SH-SY5Y (cell line): Measurements from ENCODE around the gene RCAN1.

Source experiments
- GATA2 ChIP-seq: IDR thresholded peaks from 2 replicates; pipeline ENCODE4 v1.6.1; 2011; ENCODE audit warnings: mild to moderate bottlenecking, low read depth, low read length
- GATA3 ChIP-seq: IDR thresholded peaks from 2 replicates; pipeline ENCODE4 v1.6.1; 2011; ENCODE audit warnings: low read depth, mild to moderate bottlenecking, low read length, moderate library complexity

Gene RCAN1

DNA sequence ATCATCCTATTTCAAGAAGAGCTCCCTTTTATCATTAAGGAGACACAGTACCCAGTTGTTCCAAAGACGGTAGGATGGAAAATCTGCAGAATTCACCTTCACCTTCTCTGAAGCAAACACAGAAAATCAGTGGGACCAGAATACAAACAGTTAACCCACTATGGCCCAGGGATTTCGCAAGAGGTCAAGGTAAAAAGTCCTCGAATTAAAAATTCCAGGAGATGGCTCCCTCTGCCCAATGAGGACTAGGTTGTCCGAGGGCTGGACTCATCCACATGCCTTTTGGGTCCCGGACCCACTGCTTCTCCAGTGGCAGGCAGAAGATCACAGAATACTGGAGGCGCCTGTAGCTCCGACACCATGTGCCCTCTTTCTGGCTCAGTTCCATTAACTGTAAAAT lies 42.9 kb downstream of the RCAN1 start:
- TF ChIP-seq GATA2: no peak
- TF ChIP-seq GATA3: no peak

DNA sequence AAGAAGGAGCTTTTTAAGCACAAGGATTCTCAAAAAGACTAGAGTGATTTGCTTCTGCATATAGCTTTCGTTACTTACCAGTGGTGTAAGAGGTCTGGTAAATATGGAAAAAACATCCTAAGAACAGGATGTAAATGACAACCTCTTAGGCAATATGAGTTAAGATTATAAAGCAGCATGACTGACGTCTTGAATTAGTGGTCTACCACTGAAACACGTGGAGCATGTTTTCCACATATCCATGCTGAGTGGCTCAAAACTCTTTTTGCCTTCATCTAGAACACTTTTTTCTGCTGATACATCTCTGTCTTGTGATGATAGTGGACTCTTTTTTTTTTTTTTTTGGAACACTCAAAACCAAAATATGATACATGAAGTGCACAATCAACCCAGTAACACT lies 44.6 kb downstream of the RCAN1 start:
- TF ChIP-seq GATA2: no peak

DNA sequence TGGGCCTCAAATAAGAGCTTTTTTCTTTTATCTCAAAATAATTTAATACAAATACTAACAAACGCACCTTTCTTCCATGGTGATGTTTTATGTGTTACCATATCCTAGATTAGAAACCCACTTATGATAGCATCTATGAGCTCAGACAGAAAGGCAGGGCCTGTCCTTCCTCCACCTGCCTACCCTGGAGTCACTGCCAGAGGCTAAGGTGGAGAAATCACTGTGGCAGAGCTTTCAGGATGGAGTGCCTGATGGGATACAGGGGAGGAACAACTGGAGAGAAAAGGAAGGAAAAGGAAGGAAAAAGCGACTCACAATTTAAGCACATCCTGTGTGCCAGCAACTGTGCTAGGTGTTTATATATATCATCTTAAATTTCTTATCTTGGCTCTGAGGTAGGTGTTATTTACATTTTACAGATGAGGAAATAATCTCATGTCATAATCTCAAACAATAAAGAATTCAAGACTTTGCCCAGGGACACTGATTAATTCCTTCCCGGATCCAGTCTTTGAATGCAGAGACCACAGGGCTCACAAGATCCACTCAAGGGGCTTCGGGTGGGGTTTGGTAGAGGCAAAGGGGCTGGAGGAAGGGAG lies 45.4 kb downstream of the RCAN1 start:
- no peak for TF ChIP-seq GATA2
- no peak for TF ChIP-seq GATA3

DNA sequence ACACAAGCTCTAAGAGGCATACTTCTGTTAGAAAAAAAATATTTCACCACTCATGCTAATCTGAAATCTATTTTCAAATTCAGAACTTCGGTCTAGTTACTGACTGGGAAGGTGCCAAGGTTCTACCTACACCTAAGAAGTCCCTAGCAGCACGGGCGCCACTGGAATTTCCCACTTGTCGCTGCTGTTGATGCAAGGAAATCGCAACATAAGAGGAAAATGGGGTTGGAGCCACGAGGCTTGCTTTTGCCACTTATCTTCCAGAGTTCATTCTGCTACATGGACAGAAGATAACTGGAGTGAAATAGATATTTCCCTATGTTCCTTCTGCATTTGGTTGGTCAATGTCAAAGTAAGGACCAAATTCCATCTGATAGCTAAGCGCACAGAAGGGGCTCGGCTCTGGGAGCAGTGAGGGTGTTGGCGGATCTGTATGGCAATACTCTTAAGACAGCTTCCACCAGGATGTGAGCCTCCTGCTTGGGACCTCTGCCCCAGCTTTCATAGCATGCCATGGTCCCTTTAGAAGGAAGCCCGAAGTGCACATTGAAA lies 47.2 kb downstream of the RCAN1 start:
- TF ChIP-seq GATA3 (no peak), GATA2 (no peak)

DNA sequence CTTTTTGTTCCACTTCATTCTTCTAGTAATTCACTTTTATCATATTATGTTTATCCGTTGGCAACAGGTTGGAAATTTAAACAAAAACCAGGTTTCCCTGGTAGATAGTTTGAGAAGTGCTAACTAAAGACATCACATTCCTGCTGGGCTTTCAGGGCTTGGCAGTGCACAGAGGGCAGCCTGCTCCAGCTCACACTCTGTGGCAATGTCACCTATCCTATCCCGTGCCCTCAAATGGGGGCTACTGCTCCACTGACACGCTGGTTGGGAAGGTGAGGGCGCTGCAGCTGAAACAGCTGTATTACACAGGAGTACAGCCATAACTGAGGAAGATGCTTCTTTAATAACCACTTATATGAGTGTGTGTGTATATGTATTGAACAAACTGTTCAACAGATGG lies 49.7 kb downstream of the RCAN1 start:
- TF ChIP-seq GATA2 (no peak), GATA3 (no peak)

DNA sequence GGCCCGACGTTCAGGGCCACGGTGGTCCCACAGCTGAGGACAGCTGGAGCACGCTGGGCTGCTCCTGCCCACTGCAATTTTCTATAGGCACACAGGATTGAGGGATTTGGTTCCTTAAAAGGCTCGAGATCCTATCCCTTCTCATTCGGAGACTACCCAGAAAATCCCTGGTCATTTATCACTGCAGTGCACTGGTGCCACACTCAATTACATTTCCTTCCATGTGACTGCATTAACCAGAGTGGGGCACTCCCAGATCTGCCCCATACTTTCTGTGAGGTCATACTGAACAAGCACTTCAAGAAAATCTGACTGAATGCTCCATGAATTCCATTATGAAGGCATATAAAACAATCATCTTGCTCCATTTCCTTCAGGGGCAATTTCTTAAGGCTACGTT lies 53.1 kb downstream of the RCAN1 start:
- TF ChIP-seq GATA3: no peak
- TF ChIP-seq GATA2: no peak

DNA sequence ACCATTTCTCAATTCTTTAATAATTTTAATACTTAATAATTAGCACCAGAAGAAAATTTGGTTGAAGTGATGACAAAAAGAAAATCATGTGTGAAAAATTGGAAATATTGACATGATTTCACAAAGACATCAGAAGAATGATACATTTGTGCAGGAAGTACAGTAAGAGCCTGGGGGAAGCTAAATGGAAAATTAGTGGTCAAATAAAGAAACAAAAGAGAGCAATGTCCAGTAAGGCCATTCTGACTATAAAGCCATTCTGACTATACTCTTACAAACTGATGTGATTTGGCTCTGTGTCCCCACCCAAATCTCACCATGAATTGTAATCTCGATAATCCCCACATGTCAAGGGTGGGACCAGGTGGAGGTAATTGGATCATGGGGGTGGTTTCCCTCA lies 54.3 kb downstream of the RCAN1 start:
- no peak for TF ChIP-seq GATA2
- no peak for TF ChIP-seq GATA3

DNA sequence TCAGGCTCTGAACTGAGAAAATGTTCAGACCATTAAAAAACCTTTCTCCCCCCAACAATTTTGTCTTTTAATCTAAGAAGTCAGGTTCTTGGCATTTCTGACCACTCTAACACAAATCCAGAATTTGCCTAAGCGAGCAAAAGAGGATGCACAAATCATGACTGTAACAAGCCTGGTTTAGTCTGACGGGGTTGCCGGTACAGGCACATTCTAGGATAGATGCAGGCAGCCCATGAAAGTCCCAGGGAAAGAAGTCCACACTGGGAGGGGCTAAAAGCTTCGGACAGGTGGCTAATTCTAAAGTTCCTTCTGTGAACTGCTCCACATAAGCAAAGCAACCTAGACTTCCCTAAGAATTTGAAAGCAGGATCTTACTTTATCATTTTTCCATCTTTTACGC lies 54.9 kb downstream of the RCAN1 start:
- TF ChIP-seq GATA2: no peak
- TF ChIP-seq GATA3: no peak

DNA sequence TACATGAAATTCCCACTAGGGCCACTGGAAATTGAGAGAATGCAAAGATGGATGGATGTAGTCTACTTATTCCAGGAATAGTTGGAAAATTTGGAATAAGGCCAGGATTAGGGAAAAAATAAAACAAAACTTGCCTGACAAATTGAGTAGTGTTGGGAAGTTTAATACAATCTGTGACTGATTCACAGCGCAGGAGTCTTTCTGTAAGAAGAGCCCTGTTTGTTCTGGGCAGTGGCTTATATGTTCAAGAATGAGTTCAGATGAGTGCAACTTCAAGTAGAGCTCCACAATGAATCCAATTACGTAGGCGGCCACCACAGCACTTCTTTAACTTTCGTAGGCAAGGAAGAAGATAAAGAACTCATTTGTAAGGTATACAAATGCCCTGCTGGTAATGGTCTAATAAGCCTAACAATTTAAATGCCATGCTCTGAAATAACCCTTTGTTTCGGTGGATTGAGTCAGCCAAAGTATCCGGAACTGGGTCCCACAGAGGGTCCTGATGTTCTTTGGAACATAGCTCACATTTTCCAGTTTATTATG lies 55.8 kb downstream of the RCAN1 start:
- TF ChIP-seq GATA3 (no peak), GATA2 (no peak)

DNA sequence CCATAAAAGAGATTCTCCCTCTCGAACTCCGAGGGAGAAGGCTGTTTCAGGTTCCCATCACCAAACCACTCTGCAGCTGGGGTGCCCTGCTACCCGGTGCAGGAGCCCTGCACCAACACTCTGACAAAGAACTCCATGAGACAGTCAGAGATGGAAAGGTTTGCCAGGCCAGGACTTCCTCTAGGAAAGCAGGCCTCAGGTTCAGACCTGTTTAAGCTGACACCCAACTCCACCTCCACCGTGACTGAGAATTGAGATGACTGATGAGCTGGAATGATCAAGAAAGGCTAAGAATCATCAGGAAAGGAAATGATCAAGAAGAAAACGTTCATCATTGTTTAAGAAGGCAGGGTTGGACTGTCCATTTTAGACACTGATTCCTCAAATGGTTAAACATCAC lies 56.7 kb downstream of the RCAN1 start:
- TF ChIP-seq GATA3: no peak
- no peak for TF ChIP-seq GATA2

DNA sequence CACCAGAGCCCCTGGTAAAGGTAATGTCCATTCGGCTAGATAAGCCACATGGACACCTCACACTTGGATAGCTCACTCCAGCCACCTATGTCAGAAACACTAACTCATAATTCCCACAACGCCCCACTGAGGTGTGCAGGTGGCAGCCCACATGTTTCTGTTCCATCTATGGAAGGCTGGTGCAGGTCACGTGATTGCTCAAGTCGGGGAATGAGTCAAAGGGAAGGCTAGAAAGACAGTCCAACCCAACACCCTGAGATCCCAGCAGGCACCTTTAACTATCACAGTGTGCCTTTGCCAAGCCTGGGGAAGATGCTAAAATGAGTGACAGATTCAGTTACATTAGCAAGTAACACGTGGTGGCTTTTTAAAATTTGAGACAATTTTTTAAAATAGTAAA lies 57.7 kb downstream of the RCAN1 start:
- TF ChIP-seq GATA3 (no peak), GATA2 (no peak)

DNA sequence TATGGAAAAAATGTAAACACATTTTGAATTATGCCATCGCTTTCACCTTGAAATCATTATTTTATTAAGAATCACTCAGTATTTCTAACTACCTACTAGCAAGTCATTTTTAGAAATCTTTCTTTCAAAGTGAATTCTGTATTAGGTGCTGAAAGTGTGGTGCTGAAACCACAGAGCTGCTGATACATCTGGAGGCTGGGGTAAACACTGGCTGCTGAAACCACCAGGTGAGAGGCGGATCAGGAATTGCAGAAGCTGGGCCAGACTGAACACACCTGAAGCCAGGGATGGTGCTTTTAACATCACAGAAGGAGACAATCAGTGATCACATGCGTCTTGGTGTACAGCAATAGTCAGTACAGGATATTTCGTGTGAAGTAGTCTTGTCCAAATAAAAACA lies 60.7 kb downstream of the RCAN1 start:
- TF ChIP-seq GATA3 (no peak), GATA2 (no peak)

DNA sequence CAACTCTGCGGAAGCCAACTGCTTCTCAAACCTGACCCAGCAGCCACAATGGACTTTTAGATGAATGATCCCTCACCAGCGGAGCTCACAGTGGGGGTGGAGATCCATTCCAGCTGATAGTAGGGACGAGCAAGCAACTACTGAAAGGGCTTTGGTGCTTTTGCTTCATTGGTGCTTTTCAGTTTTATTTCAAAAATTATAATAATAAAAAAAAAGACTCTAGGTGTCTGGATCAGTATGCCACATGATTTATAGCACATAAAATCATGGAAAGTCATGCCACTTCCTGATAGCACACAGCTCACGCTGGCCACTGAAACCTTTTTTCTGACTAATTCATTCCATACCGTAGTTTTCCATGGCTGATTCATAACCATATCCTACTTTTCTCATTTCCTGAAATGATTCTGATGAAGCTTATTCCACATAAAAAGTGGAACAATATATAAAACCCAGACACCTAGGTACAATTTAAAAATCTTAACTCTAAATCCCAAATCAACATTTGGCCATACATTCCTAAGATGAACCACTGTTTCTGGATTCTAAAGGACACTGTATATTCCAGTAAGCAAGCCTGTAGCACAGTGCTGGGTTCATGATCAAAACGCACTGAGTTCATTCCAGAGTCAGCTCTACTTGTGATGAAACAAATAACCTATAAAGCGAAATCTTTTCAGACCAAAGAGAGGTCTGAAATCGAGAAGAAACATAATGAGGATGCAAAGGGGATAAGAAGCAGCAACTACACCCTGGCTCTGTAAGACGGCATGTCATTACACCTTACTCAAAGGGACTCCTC lies 61.6 kb downstream of the RCAN1 start:
- TF ChIP-seq GATA2 (no peak), GATA3 (no peak)

DNA sequence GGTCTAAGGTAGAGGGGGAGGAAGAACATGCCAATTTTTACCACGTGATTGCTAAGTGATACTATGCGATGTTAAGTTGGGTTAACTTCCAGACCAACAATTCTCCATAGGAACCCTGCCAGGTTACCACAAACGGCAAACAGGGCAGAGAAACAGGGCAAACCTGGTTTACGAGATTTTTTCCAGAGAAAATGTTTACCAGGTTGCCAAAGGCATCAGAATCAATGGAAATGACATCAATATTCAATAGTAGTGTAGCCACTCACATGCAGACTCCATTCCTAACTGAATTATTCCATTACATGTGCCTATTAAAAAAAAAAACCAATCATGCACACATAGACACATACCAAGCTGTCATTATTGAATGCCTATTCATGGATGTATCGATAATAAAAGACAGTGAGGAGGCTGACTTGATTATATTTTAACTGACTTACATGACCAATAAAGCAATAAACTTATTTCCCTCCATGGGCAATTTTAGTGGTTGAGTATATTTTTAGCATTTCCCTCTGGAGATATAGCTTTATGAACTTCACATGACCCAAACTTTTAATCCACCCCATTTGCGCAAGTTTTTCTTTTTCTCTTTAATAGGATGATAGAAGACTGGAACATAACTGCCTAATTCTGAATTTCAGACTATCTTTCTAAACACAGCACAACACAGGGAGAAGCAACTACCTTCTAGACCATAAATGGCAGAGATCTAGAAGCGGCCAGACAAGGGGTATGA lies 62.4 kb downstream of the RCAN1 start:
- TF ChIP-seq GATA3 (no peak), GATA2 (no peak)
